Activated CD4-positive, CD25-positive, alpha-beta regulatory T cell (primary cell): ENCODE data around the gene PPP1R16B.
"Not testable (repeated sequence)": the region's sequence is repeated elsewhere in the genome, so short reads cannot be mapped to it uniquely, and the experiment has no call there.

Experiments used
- DNase-seq, 4 experiments: peaks; one replicate each; lab custom pipeline; 2025; lab: John Stamatoyannopoulos, UW

The PPP1R16B gene

GRCh38 chr20:38935285-38935684 lies 129.8 kb downstream of the PPP1R16B start:
- DNase-seq, result no peak

GRCh38 chr20:38935967-38936407 lies 130.5 kb downstream of the PPP1R16B start:
- no peak for DNase-seq

GRCh38 chr20:38937000-38937399 lies 131.5 kb downstream of the PPP1R16B start:
- DNase-seq, result no peak

- no peak for DNase-seq
These were observed 132.5 kb downstream of the PPP1R16B start for GRCh38 chr20:38937978-38938473.

- no peak for DNase-seq
These were observed 134.2 kb downstream of the PPP1R16B start for GRCh38 chr20:38939686-38940085.

GRCh38 chr20:38940644-38941043 lies 135.1 kb downstream of the PPP1R16B start:
- DNase-seq, result no peak

- no peak for DNase-seq
These were observed 136.4 kb downstream of the PPP1R16B start for GRCh38 chr20:38941726-38942389.

GRCh38 chr20:38945012-38945411 lies 139.5 kb downstream of the PPP1R16B start:
- no peak for DNase-seq

- no peak for DNase-seq
These were observed 141.3 kb downstream of the PPP1R16B start for GRCh38 chr20:38946836-38947235.

GRCh38 chr20:38947931-38948362 lies 142.4 kb downstream of the PPP1R16B start:
- no peak for DNase-seq

GRCh38 chr20:38950254-38950653 lies 144.8 kb downstream of the PPP1R16B start:
- DNase-seq, result no peak

- no peak for DNase-seq
These were observed 146.1 kb downstream of the PPP1R16B start for GRCh38 chr20:38951611-38952010.

- DNase-seq, result no peak
These were observed 146.7 kb downstream of the PPP1R16B start for GRCh38 chr20:38952153-38952552.

- DNase-seq, result no peak
These were observed 148.3 kb downstream of the PPP1R16B start for GRCh38 chr20:38953630-38954340.

- no peak for DNase-seq
These were observed 151.9 kb downstream of the PPP1R16B start for GRCh38 chr20:38957235-38957876.

- DNase-seq, result no peak
These were observed 152.5 kb downstream of the PPP1R16B start for GRCh38 chr20:38957915-38958485.

GRCh38 chr20:38960187-38960687 lies 154.7 kb downstream of the PPP1R16B start:
- not testable (repeated sequence) for DNase-seq

- peak in 1 of 4 experiments; percentile 27 for DNase-seq
These were observed 156.1 kb downstream of the PPP1R16B start for GRCh38 chr20:38961530-38962043.

- DNase-seq, result peak; percentile 96 to 99 (median 97)
These were observed 156.8 kb downstream of the PPP1R16B start, which contains the start of gene DHX35 for GRCh38 chr20:38962044-38962927. TSS of gene DHX35 (plus strand) at chr20:38962344. CDS start at chr20:38962368, 24 bp downstream.

- no peak for DNase-seq
These were observed 157.5 kb downstream of the PPP1R16B start for GRCh38 chr20:38962928-38963401.

- DNase-seq, result no peak
These were observed 158.2 kb downstream of the PPP1R16B start for GRCh38 chr20:38963745-38964144.
